ENCODE measurements around the gene OPCML. TPM values are rescaled to one million over a fixed set of nuclear protein-coding genes. Genes with fewer than 3 reads are reported as not detected.

The OPCML gene
- total RNA-seq, 1 donor from 2014 or later = not detected

DNA sequence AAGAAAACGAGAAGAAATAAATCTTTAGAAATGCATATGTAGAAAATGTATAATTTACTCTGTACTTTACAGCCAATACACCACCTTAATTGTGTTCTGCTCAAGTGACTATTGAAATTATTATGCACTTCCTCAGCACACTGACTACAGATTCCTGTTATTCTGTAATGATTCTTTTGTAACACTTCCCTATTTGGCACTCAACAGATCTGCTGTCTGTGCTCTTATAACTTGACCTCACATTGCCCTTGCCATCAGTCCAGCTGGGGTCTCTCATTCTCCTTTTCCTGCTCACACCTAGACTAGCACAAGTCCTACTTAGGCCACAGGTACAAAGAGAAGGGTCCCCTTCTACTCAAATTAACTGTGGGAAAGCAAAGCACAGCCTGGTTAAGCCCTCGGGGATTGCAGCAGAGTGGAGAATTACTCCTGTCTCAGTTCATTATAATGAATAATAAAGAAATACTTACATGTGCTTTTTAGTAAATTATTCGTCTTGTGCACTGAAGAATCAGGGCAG lies 860.4 kb downstream of the OPCML start:
- Histone ChIP-seq H3K36me3 (no peaks in the 10 kb centered on the region), H3K9me3 (no peaks in the 10 kb centered on the region), H3K4me3 (no peak overlapping the region), H3K27me3 (no peaks in the 10 kb centered on the region), H3K4me1 (no peaks in the 10 kb centered on the region), H3K27ac (no peak overlapping the region)
- intact Hi-C loops (cut with DNase I) = no loop called here
- TF ChIP-seq CTCF (IDR thresholded peaks at IDR 0.05) = no peak
- no peak for DNase-seq (ENCODE audit: low spot score in 2 of 2)

DNA sequence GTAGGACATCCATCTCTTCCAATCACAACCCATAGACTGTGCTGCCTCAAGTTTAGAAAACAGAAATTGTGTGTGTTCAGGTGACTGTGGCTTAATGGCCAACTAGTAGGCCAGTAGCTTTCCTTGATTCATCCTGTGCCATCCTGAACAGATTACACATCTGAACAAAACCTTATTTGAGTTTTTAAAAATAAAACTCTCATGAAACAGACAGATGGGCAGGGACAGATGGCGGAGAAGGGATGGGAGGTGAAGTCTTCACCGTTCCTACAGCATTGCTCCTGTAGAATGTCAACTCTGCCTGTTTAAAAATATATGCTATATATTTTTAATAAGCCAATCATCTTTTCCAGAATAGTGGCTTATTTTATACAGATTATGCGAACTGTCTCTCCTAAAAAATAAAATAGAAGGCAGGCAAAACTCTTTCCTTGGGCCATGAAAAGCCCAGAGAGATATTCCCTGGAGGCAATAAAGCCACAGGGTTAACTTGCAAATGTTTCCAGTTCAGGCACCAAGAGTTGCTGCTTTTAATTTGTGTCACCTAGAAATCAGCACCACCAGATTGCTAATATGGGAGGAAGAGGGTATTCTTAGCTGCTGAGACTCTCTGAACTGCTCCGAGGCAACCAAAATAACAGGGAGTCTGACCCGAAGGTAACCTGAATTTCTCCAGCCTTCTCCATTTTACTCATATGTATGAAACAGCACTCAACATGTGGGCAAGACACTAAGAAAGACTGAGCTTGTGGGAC lies 861.2 kb downstream of the OPCML start:
- TF ChIP-seq CTCF (IDR thresholded peaks at IDR 0.05) = no peak
- intact Hi-C loops (cut with DNase I) = no loop called here
- Histone ChIP-seq H3K27ac (no peak overlapping the region), H3K36me3 (no peaks in the 10 kb centered on the region), H3K4me3 (no peak overlapping the region), H3K9me3 (no peaks in the 10 kb centered on the region), H3K27me3 (no peaks in the 10 kb centered on the region), H3K4me1 (no peaks in the 10 kb centered on the region)
- DNase-seq (ENCODE audit: low spot score in 2 of 2) = no peak

DNA sequence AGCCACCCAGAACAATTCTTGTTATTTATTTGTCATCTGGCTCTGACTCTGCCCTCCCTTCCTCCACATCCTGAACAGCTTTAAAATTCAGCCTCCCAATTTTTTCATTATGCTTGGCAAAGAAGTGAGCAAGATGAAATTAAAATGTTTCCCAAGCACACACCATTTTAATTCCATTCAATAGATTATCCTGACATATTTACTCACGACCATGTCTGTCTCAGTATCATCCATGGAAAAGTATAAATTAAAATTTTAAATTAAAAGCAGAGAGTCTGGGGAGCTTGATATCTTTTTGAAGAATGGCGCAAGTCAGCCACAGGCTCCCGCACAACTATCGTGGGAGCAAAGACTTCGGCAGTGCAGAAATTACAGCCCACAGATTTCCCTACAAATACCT lies 862.4 kb downstream of the OPCML start:
- no peaks in the 10 kb centered on the region for H3K4me1 ChIP-seq
- H3K27ac ChIP-seq = no peak overlapping the region
- no peaks in the 10 kb centered on the region for H3K9me3 ChIP-seq
- H3K4me3 ChIP-seq = no peak overlapping the region
- TF ChIP-seq CTCF (IDR thresholded peaks at IDR 0.05) = no peak
- no peaks in the 10 kb centered on the region for H3K36me3 ChIP-seq
- no peak for DNase-seq (ENCODE audit: low spot score in 2 of 2)
- intact Hi-C loops (cut with DNase I) = no loop called here
- no peaks in the 10 kb centered on the region for H3K27me3 ChIP-seq

GRCh38 chr11:132665205-132665604 lies 867.1 kb downstream of the OPCML start:
- intact Hi-C loops (cut with DNase I) = no loop called here
- H3K4me3 ChIP-seq = no peak overlapping the region
- no peaks in the 10 kb centered on the region for H3K36me3 ChIP-seq
- H3K9me3 ChIP-seq = no peaks in the 10 kb centered on the region
- H3K27ac ChIP-seq = no peak overlapping the region
- no peaks in the 10 kb centered on the region for H3K27me3 ChIP-seq
- no peak for DNase-seq (ENCODE audit: low spot score in 2 of 2)
- no peak for TF ChIP-seq CTCF (IDR thresholded peaks at IDR 0.05)
- no peaks in the 10 kb centered on the region for H3K4me1 ChIP-seq

DNA sequence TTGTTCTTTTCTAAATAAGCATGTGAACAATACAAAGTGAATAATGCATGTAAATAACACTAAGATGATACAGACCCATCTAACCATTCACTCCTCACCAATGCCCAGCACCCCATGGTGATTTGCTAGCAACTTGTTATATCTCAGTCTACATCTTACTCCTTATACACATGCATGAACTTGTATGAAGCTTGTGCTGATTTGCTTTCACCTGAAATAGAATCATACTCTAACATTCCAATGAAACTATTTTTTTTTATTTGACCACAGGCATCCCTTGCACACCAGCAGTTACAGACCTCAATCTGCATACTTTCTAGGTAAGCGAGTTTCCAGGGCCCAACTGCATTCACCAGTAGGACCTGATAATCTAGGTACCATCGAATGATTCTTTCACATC lies 873.6 kb downstream of the OPCML start:
- Histone ChIP-seq H3K9me3 (no peaks in the 10 kb centered on the region), H3K4me1 (no peaks in the 10 kb centered on the region), H3K27me3 (no peaks in the 10 kb centered on the region), H3K36me3 (no peaks in the 10 kb centered on the region), H3K4me3 (no peak overlapping the region), H3K27ac (no peak overlapping the region)
- no peak for TF ChIP-seq CTCF (IDR thresholded peaks at IDR 0.05)
- intact Hi-C loops (cut with DNase I) = no loop called here
- no peak for DNase-seq (ENCODE audit: low spot score in 2 of 2)
